Measurements from ENCODE around the gene NPC2. TPM values are rescaled to one million over a fixed set of nuclear protein-coding genes. Genes with fewer than 3 reads are reported as not detected.

NPC2 gene
- total RNA-seq, 4 donors from 2014 or later = 75.9 to 176 (median 92.9) TPM

GRCh38 chr14:74501135-74501614, 8.1 kb upstream of the NPC2 start:
- TF ChIP-seq POLR2A (IDR thresholded peaks at IDR 0.05) = no peak
- TF ChIP-seq CTCF (IDR thresholded peaks at IDR 0.05 in 4 of 5, conservative IDR thresholded peaks at IDR 0.05 in 1 of 5) = peak in 4 of 5 experiments; percentile 20 to 47 (median 36)
- Histone ChIP-seq H3K4me3 (no peak overlapping the region), H3K27ac (no peak overlapping the region), H3K27me3 (no peaks in the 10 kb centered on the region), H3K4me1 (no peaks in the 10 kb centered on the region), H3K9me3 (no peaks in the 10 kb centered on the region), H3K36me3 (peaks cover 0 to 2% of the 10 kb centered on the region in 2 donors)
- DNase-seq = peak in 1 of 2 donors; percentile 48
- in situ Hi-C loops (cut with MboI; ENCODE audit: low sequenced_read_pairs in 4 of 4) (no loop called here), intact Hi-C loops (cut with DNase I; ENCODE audit: low total_unique reads) (loop anchor here (1.0 kb wide), 1 partner anchor 111 kb away; the partner anchor contains the start of gene LTBP2)
- ATAC-seq = peak; percentile 38 to 43

GRCh38 chr14:74500417-74501134, 7.5 kb upstream of the NPC2 start:
- Histone ChIP-seq H3K4me1 (no peaks in the 10 kb centered on the region), H3K9me3 (no peaks in the 10 kb centered on the region), H3K36me3 (peaks cover 0 to 8% of the 10 kb centered on the region in 2 donors), H3K27ac (no peak overlapping the region), H3K27me3 (no peaks in the 10 kb centered on the region), H3K4me3 (no peak overlapping the region)
- ATAC-seq (no peak), DNase-seq (no peak)
- TF ChIP-seq POLR2A (IDR thresholded peaks at IDR 0.05) (no peak), CTCF (IDR thresholded peaks at IDR 0.05 in 4 of 5, conservative IDR thresholded peaks at IDR 0.05 in 1 of 5) (no peak)
- in situ Hi-C loops (cut with MboI; ENCODE audit: low sequenced_read_pairs in 4 of 4) = no loop called here
- intact Hi-C loops (cut with DNase I; ENCODE audit: low total_unique reads) = loop anchor here (1.0 kb wide), 1 partner anchor 112 kb away; the partner anchor contains the start of gene LTBP2

- in situ Hi-C loops (cut with MboI; ENCODE audit: low sequenced_read_pairs in 4 of 4) = loop anchor here in 1 of 4 donors (10.0 kb wide), 1 partner anchor 109 kb away; no protein-coding TSS in a partner anchor
- Histone ChIP-seq H3K36me3 (peaks cover 0 to 14% of the 10 kb centered on the region in 2 donors), H3K4me1 (peaks cover 18 to 22% of the 10 kb centered on the region in 2 donors), H3K4me3 (no peak overlapping the region), H3K27ac (no peak overlapping the region), H3K27me3 (no peaks in the 10 kb centered on the region), H3K9me3 (no peaks in the 10 kb centered on the region)
- no peak for DNase-seq
- intact Hi-C loops (cut with DNase I; ENCODE audit: low total_unique reads) = no loop called here
- TF ChIP-seq POLR2A (IDR thresholded peaks at IDR 0.05) (no peak), CTCF (IDR thresholded peaks at IDR 0.05 in 4 of 5, conservative IDR thresholded peaks at IDR 0.05 in 1 of 5) (no peak)
- ATAC-seq = no peak
Measured at GRCh38 chr14:74495356-74495755, 2.3 kb upstream of the NPC2 start.

- peak within 1 kb of the TSS; percentile 91 to 97 (median 94) for H3K4me3 ChIP-seq
- peak; percentile 94 to 95 for ATAC-seq
- H3K4me1 ChIP-seq = peaks cover 22 to 24% of the 10 kb centered on the region in 2 donors
- no peaks in the 10 kb centered on the region for H3K27me3 ChIP-seq
- TF ChIP-seq CTCF (IDR thresholded peaks at IDR 0.05 in 4 of 5, conservative IDR thresholded peaks at IDR 0.05 in 1 of 5) = no peak
- peak; percentile 40 to 57 for TF ChIP-seq POLR2A (IDR thresholded peaks at IDR 0.05)
- in situ Hi-C loops (cut with MboI; ENCODE audit: low sequenced_read_pairs in 4 of 4) = loop anchor here in 1 of 4 donors (10.0 kb wide), 1 partner anchor 111 kb away; no protein-coding TSS in a partner anchor
- no peaks in the 10 kb centered on the region for H3K9me3 ChIP-seq
- peak; percentile 100 for DNase-seq
- intact Hi-C loops (cut with DNase I; ENCODE audit: low total_unique reads) = loop anchor here (2.0 to 5.0 kb wide), 5 partner anchors 55 to 476 kb away; partner anchors contain the start of genes ALDH6A1, AREL1, BBOF1 and ENTPD5
- H3K36me3 ChIP-seq = peaks cover 0 to 14% of the 10 kb centered on the region in 2 donors
- H3K27ac ChIP-seq = peak within 1 kb of the TSS; percentile 95 to 98 (median 96)
Measured at GRCh38 chr14:74493343-74494261, 497 bp upstream of the NPC2 start, which contains the start of gene ISCA2. Gene ISCA2, plus strand, starts transcription at chr14:74493765. Its CDS starts 10 bp downstream, at chr14:74493775.

All from gastrocnemius medialis (tissue), 4 donors.